GM21576 (cell line): ENCODE data around the gene ATP6V0A1.
"Not testable (repeated sequence)": the region's sequence is repeated elsewhere in the genome, so short reads cannot be mapped to it uniquely, and the experiment has no call there.

Experiments used
- ATAC-seq: cut with Tn5 transposase; IDR thresholded peaks from one replicate; pipeline ENCODE4 v1.9.1; 2021; ENCODE audit warnings: mild to moderate bottlenecking, moderate library complexity; ENCODE audit not compliant: unreplicated experiment

ATP6V0A1 gene

DNA sequence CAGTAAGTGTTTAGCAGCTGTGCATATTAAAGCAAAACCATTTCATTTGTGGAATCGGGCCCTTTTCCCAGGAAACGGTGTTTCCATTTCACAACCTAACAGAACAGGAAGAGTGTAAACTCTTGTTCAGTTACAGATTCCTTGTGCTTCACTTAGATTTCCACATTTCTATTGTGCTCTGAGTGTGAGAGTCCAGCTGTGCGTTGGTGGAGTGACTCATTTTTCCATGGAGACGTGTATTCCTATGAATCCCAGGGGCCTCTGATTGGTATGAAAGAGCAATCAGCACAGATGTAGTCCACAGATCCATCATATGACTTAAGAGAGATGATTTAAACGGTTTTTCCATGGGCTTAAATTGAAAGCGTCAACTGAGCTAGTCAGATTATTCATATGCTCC is 22.3 kb upstream of the ATP6V0A1 start:
- no peak for ATAC-seq

- ATAC-seq = no peak
Measured at GRCh38 chr17:42438600-42439567, 19.8 kb upstream of the ATP6V0A1 start.

- ATAC-seq = no peak
Measured at GRCh38 chr17:42441371-42442195, 17.1 kb upstream of the ATP6V0A1 start.

DNA sequence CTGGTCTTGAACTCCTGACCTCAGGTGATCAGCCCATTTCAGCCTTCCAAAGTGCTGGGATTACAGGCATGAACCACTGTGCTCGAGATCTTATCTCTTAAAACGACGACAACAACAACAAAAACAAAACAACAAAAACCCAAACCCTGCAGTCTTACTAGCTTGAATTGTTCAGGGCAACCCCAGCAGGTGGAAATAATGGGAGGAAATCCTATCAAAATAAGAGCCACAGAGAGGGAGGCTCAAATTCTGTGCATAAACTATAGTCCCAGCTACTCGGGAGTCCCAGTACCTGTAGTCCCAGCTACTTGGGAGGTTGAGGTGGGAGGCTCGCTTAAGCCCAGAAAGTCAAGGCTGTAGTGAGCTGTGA is 16.5 kb upstream of the ATP6V0A1 start:
- no peak for ATAC-seq

GRCh38 chr17:42449176-42449575 is 9.5 kb upstream of the ATP6V0A1 start:
- not testable (repeated sequence) for ATAC-seq

GRCh38 chr17:42449838-42450237 is 8.8 kb upstream of the ATP6V0A1 start:
- ATAC-seq = not testable (repeated sequence)

DNA sequence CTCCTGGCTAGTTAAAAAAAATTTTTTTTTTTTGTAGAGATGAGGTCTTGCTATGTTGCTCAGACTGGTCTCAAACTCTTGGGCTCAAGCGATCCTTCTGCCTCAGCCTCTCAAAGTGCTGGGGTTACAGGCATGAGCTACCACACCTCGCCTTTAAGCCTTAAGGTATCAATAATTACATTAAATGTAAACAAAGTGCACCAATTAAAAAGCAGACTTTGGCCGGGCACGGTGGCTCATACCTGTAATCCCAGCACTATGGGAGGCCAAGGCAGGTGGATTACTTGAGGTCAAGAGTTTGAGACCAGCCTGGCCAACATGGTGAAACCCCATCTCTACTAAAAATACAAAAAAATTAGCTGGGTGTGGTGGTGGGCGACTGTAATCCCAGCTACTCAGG is 7.4 kb upstream of the ATP6V0A1 start:
- not testable (repeated sequence) for ATAC-seq

- ATAC-seq = no peak
Measured at GRCh38 chr17:42453439-42453838, 5.2 kb upstream of the ATP6V0A1 start.

DNA sequence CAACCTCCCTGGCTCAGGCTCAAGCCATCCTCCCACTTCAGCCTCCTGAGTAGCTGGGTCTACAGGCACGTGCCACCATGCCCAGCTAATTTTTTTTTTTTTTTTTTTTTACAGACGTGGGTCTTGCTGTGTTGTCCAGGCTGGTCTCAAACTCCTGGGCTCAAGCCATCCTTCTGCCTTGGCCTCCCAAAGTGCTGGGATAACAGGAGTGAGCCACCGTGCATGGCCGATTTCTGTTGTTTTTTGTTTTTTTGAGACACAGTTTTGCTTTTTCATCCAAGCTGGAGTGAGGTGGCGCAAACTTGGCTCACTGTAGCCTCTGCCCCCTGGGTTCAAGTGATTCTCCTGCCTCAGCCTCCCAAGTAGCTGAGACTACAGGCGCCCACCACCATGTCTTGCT is 3.7 kb upstream of the ATP6V0A1 start:
- ATAC-seq = not testable (repeated sequence)

DNA sequence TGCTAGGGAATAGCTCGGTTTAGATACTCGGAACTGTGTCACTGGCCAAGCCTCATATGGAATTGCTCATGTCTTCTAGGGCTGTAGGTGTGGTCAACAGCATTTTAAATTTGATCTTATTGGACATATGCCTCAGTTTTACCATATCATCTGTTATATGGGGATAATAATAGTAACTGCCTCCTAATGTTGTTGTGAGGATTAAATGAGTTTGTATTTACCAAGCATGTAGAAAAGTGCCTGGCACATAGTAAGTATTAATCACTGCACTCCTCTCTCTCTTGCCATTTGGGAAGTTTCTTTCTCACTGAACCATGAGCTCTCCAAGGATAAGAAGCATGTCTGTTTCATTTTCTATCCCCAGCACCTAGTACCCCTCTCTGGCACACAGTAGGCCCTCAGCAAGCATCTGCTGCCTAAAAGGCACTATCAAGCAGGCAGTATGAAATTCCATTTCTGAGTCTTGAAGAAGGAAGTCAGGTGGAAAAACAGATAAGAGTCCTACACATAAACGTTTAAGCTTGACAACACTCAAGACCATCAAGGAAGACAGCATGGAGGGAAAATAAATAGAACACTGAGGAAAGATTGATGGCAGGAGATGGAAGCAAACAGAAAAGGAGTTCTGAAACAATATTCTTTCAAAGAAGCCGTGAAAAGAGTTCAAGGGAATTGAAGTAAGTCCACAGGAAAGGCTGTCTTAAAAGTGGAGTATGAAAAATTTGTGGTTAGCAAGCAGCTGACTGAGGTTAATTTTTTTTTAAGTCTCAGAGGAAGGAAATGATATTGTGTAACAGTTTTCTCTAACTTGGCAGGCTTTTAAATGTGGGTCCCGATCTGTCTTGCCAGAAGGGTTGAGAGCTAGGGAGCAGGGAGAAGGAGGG is 2.2 kb upstream of the ATP6V0A1 start:
- no peak for ATAC-seq

GRCh38 chr17:42457107-42457792 is 1.4 kb upstream of the ATP6V0A1 start:
- no peak for ATAC-seq

GRCh38 chr17:42459256-42459800 is 650 bp downstream of the ATP6V0A1 start:
- no peak for ATAC-seq

DNA sequence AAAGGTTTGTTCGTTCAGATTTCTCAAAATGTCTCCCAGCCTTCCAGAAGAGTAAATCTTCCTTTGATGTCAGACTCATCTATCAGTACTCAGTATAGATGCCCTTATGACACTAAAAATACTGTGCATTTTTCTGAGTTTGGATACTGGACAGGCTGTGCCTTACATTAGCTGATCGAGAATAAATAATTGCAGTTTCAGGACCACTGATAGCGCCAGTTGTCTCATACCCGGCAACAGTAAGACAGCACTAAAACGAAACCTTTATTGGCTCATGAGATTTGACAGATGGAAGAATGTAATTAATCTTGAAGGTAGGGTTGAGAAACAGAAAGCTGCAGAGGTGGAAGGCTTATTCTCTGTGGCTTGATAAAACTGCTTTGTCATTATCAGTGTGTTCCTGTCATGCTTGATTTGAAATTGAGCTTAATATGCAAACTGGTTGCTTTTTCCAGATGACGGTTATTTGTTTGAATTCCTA is 1.2 kb downstream of the ATP6V0A1 start:
- no peak for ATAC-seq

- ATAC-seq = no peak
Measured at GRCh38 chr17:42460371-42460770, 1.7 kb downstream of the ATP6V0A1 start.

DNA sequence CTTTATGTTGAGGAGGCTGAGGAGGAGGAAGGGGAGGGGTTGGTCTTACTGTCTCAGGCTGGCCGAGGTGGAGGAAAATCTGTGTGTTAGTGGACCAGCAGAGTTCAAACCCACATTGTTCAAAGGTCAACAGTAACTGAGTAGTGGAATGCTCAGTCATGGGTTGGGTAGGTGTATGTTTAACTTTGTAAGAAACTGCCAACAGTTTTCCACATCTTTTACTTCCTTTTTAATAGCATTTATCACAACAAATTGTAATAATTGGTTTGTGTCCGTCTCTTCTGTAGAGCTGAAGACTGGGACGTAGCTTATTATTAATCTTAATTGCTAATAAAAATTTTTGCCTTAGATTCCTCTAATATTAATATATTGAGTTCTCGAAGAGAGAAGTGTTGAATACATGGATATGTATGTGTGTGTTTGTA is 5.3 kb downstream of the ATP6V0A1 start:
- no peak for ATAC-seq

DNA sequence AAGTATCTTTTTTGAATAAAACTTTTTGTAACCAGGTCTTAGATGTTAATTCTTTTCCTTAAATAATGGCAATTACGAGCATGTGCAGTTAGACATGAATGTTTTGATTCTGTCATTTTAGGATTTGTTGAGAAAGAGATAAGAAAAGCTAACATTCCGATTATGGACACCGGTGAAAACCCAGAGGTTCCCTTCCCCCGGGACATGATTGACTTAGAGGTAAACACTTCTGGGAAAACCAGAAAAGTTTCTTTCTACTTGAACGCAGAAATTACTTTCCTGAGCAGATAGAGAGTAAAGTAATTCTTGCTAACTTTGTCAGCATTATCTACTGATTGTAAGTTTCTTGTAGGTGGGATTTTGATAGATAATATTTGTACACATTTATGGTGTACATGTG is 9.2 kb downstream of the ATP6V0A1 start:
- ATAC-seq = no peak

DNA sequence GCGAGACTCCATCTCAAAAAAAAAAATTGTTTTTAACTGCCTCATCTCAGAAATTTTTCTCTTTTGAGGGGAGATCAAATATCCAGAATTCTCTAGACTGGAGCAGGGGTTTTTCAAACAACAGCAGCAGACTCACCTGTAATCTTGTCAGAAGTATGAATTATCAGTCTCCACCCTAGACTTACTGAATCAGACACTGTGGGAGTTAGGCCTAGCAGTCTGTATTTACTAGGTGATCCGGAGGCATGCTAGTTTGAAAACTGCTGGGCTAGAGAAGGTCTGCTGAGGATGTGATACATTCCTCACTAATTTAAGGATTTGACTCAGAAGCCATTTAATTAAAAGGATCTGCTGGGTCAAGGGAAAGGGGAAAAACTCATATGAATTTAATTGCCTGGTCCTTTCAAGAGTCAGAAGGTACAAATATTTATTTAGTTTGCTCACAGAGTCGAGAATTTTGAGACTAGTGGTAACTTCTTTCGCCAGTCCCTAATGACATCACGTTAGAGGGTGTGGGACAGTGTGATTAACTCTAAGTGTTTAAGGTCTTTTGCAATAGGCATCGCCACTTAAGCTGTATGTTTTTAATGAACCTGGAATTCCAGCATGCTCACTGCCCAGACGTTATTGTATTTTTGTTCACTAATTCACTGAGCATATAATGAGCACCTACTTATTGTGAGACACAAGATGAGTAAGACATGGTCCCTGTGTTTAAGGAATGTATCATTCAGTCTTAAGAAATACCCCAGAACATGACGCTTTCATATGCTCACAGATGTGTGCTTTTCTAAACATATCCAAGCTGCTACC is 14.2 kb downstream of the ATP6V0A1 start:
- no peak for ATAC-seq

GRCh38 chr17:42474276-42474675 is 15.6 kb downstream of the ATP6V0A1 start:
- ATAC-seq = no peak

DNA sequence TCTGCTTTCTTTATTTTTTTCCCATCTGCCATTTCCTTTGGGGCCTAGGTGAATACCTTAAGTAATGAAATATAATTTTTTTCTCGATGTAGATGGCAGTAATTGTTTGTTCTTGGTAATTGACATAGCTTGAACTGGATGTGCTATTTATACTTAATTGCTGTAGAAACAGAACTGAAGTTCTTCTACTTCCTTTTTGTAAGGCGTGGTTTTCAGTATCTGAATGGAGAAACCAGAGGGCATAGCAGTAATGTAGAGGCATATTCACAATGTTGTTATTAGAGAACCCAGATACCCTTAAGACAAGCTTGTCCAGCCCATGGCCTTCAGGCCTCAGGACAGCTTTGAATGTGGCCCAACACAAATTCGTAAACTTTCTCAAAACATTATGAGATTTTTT is 16.4 kb downstream of the ATP6V0A1 start:
- ATAC-seq = no peak
